HG02840 (cell line): ENCODE results near the gene PAFAH1B1.
"Not testable (repeated sequence)": the region's sequence is repeated elsewhere in the genome, so short reads cannot be mapped to it uniquely, and the experiment has no call there.

ENCODE experiments used
- ATAC-seq: cut with Tn5 transposase; IDR thresholded peaks from one replicate; pipeline ENCODE4 v1.9.1; 2021; ENCODE audit warnings: mild to moderate bottlenecking, moderate library complexity, moderate number of reproducible peaks; ENCODE audit not compliant: unreplicated experiment, low FRiP score

The PAFAH1B1 gene

GRCh38 chr17:2592971-2593820 is at the start of gene PAFAH1B1:
Gene PAFAH1B1 (plus strand): TSS chr17:2593654. CDS start chr17:2638289, 44,635 bp downstream.
- ATAC-seq = peak; percentile 82

- no peak for ATAC-seq
These were observed 48.1 kb upstream of the PAFAH1B1 start for GRCh38 chr17:2545393-2545792.

GRCh38 chr17:2547176-2547575 is 46.3 kb upstream of the PAFAH1B1 start:
- ATAC-seq = no peak

GRCh38 chr17:2548026-2548425 is 45.4 kb upstream of the PAFAH1B1 start:
- not testable (repeated sequence) for ATAC-seq

GRCh38 chr17:2549392-2550211 is 43.9 kb upstream of the PAFAH1B1 start:
- no peak for ATAC-seq

GRCh38 chr17:2551493-2551892 is 42.0 kb upstream of the PAFAH1B1 start:
- no peak for ATAC-seq

- no peak for ATAC-seq
These were observed 41.5 kb upstream of the PAFAH1B1 start for GRCh38 chr17:2551928-2552327.

- no peak for ATAC-seq
These were observed 32.8 kb upstream of the PAFAH1B1 start for GRCh38 chr17:2560658-2561057.

GRCh38 chr17:2562162-2562858 is 31.1 kb upstream of the PAFAH1B1 start:
- ATAC-seq = no peak

- no peak for ATAC-seq
These were observed 30.4 kb upstream of the PAFAH1B1 start for GRCh38 chr17:2563061-2563460.

GRCh38 chr17:2563543-2563942 is 29.9 kb upstream of the PAFAH1B1 start:
- ATAC-seq = no peak

GRCh38 chr17:2564877-2565276 is 28.6 kb upstream of the PAFAH1B1 start:
- ATAC-seq = no peak

GRCh38 chr17:2566056-2566455 is 27.4 kb upstream of the PAFAH1B1 start:
- no peak for ATAC-seq

- peak; percentile 77 for ATAC-seq
These were observed 21.7 kb upstream of the PAFAH1B1 start for GRCh38 chr17:2571523-2572303.

- ATAC-seq = not testable (repeated sequence)
These were observed 21.2 kb upstream of the PAFAH1B1 start for GRCh38 chr17:2572304-2572609.

- no peak for ATAC-seq
These were observed 13.3 kb upstream of the PAFAH1B1 start for GRCh38 chr17:2580151-2580550.

GRCh38 chr17:2580661-2581060 is 12.8 kb upstream of the PAFAH1B1 start:
- no peak for ATAC-seq

GRCh38 chr17:2582493-2582892 is 11.0 kb upstream of the PAFAH1B1 start:
- no peak for ATAC-seq

- no peak for ATAC-seq
These were observed 2.3 kb upstream of the PAFAH1B1 start for GRCh38 chr17:2591040-2591640.
